ENCODE measurements around the gene IGHMBP2.
A peak's percentile ranks its signal among the peaks of the same experiment; 100 is the strongest.

Gene IGHMBP2

DNA sequence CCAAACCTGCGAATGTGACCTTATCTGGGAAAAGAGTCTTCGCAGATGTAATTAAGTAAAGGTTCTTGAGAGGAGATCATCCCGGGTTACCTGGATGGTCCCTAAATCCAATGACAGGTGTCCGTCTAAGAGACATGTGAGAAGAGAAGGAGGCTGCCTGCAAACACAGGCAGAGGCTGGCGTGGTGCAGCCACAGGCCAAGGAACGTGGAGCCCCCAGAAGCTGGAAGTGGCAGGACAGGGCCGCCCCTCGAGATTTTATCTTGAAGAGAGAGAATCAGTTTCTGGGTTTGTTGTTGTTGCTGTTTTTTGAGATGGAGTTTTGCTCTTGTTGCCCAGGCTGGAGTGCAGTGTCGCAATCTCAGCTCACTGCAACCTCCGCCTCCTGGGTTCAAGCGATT lies 43.5 kb downstream of the IGHMBP2 start:
- Histone ChIP-seq H3K4me1 (no peaks in the 10 kb centered on the region), H3K27me3 (ENCODE audit: low read depth) (no peaks in the 10 kb centered on the region), H3K36me3 (replicated peaks) (no peaks in the 10 kb centered on the region), H3K4me3 (no peak overlapping the region), H3K9me3 (no peaks in the 10 kb centered on the region)
- no peak for DNase-seq (ENCODE audit: low spot score in 2 of 2)
- in situ Hi-C loops (cut with MboI; ENCODE audit: low sequenced_read_pairs): no loop called here

GRCh38 chr11:68948496-68948895 lies 44.8 kb downstream of the IGHMBP2 start:
- in situ Hi-C loops (cut with MboI; ENCODE audit: low sequenced_read_pairs): no loop called here
- no peak overlapping the region for H3K4me3 ChIP-seq
- H3K9me3 ChIP-seq: no peaks in the 10 kb centered on the region
- H3K36me3 ChIP-seq (replicated peaks): no peaks in the 10 kb centered on the region
- H3K27me3 ChIP-seq (ENCODE audit: low read depth): no peaks in the 10 kb centered on the region
- H3K4me1 ChIP-seq: no peaks in the 10 kb centered on the region
- DNase-seq (ENCODE audit: low spot score in 2 of 2): no peak

GRCh38 chr11:68948935-68949334 lies 45.2 kb downstream of the IGHMBP2 start:
- in situ Hi-C loops (cut with MboI; ENCODE audit: low sequenced_read_pairs): no loop called here
- no peak for DNase-seq (ENCODE audit: low spot score in 2 of 2)

DNA sequence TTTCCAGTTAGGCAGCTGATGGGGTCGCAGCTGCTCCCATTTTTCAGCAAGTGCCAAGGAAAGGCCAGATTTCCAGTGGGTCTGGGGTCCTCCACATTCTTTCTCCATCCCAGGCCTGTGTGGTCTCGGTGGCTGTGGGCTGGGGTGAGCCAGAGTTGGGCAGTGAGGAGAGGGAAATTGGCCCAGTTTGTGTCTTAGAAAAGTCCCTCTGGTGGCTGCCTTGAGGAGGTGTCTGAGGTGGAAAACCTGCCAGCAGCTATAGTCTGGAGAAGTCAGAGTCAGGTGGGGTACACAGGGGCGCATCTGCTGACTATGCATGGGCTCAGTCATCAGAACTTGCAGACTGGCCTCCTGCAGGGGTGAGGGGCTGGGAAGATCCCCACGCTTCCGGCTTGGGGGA lies 46.6 kb downstream of the IGHMBP2 start:
- H3K4me1 ChIP-seq: no peaks in the 10 kb centered on the region
- H3K27me3 ChIP-seq (ENCODE audit: low read depth): no peaks in the 10 kb centered on the region
- no peak overlapping the region for H3K4me3 ChIP-seq
- in situ Hi-C loops (cut with MboI; ENCODE audit: low sequenced_read_pairs): no loop called here
- DNase-seq (ENCODE audit: low spot score in 2 of 2): peak in 1 of 2 experiments; percentile 24
- no peaks in the 10 kb centered on the region for H3K36me3 ChIP-seq (replicated peaks)
- H3K9me3 ChIP-seq: no peaks in the 10 kb centered on the region

More at GRCh38 chr11:68948935-68949334, 45.2 kb downstream of the IGHMBP2 start:
- Histone ChIP-seq H3K27me3 (ENCODE audit: low read depth) (no peaks in the 10 kb centered on the region), H3K4me3 (no peak overlapping the region), H3K36me3 (replicated peaks) (no peaks in the 10 kb centered on the region), H3K4me1 (no peaks in the 10 kb centered on the region), H3K9me3 (no peaks in the 10 kb centered on the region)

- no peaks in the 10 kb centered on the region for H3K9me3 ChIP-seq
- H3K4me1 ChIP-seq: no peaks in the 10 kb centered on the region
- no peak overlapping the region for H3K4me3 ChIP-seq
- in situ Hi-C loops (cut with MboI; ENCODE audit: low sequenced_read_pairs): no loop called here
- no peaks in the 10 kb centered on the region for H3K27me3 ChIP-seq (ENCODE audit: low read depth)
- H3K36me3 ChIP-seq (replicated peaks): no peaks in the 10 kb centered on the region
- no peak for DNase-seq (ENCODE audit: low spot score in 2 of 2)
Measured at GRCh38 chr11:68950762-68951161, 47.1 kb downstream of the IGHMBP2 start.

DNA sequence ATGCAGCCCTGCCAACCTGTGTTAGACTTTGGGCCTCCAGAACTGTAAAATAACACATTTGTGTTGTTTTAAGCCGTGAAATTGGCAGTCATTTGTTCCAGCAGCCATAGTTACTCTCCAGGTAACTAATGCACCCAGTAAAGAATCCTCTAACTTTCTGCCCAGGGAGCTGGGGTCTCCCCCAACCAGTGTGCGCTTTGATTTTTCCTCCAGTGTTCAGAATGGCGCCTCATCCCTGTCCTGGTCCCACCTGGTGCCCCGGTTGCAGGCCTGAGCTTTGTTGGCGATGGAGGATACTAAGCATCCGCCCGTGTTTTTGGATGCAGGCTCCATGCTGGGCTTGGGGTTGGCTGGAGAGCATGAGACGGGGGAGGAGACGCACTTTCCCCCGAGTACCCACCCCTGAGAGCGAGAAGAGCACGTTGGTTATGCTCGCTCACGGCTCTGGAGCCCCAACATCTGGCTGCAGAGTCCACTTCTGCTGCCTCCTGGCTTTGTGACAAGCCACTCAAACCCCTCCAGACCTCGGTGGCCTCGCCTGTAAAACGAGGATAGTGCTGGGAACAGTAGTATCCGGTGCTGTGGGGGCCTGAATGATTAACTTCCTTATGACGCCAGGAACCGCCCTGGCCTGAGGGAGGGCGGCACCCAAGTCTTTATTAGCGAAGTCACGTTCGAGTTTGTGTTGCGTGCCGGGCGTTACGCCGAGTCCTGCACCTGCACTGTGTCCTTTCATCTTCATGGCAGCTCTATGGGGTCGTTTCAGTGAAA lies 51.3 kb downstream of the IGHMBP2 start:
- no peak for DNase-seq (ENCODE audit: low spot score in 2 of 2)
- no peaks in the 10 kb centered on the region for H3K36me3 ChIP-seq (replicated peaks)
- no peaks in the 10 kb centered on the region for H3K4me1 ChIP-seq
- no peak overlapping the region for H3K4me3 ChIP-seq
- no peaks in the 10 kb centered on the region for H3K27me3 ChIP-seq (ENCODE audit: low read depth)
- no peaks in the 10 kb centered on the region for H3K9me3 ChIP-seq
- in situ Hi-C loops (cut with MboI; ENCODE audit: low sequenced_read_pairs): no loop called here

GRCh38 chr11:68955607-68955958 lies 51.9 kb downstream of the IGHMBP2 start:
- H3K27me3 ChIP-seq (ENCODE audit: low read depth): no peaks in the 10 kb centered on the region
- H3K4me3 ChIP-seq: no peak overlapping the region
- no peaks in the 10 kb centered on the region for H3K4me1 ChIP-seq
- no peaks in the 10 kb centered on the region for H3K9me3 ChIP-seq
- H3K36me3 ChIP-seq (replicated peaks): no peaks in the 10 kb centered on the region
- no peak for DNase-seq (ENCODE audit: low spot score in 2 of 2)
- in situ Hi-C loops (cut with MboI; ENCODE audit: low sequenced_read_pairs): no loop called here

GRCh38 chr11:68956142-68956541 lies 52.5 kb downstream of the IGHMBP2 start:
- in situ Hi-C loops (cut with MboI; ENCODE audit: low sequenced_read_pairs): no loop called here
- no peaks in the 10 kb centered on the region for H3K27me3 ChIP-seq (ENCODE audit: low read depth)
- DNase-seq (ENCODE audit: low spot score in 2 of 2): peak in 1 of 2 experiments; percentile 41

GRCh38 chr11:68956547-68957254 lies 53.0 kb downstream of the IGHMBP2 start:
- DNase-seq (ENCODE audit: low spot score in 2 of 2): no peak
- Histone ChIP-seq H3K27me3 (ENCODE audit: low read depth) (no peaks in the 10 kb centered on the region), H3K4me1 (no peaks in the 10 kb centered on the region), H3K4me3 (no peak overlapping the region), H3K9me3 (no peaks in the 10 kb centered on the region), H3K36me3 (replicated peaks) (no peaks in the 10 kb centered on the region)
- in situ Hi-C loops (cut with MboI; ENCODE audit: low sequenced_read_pairs): no loop called here

More at GRCh38 chr11:68956142-68956541, 52.5 kb downstream of the IGHMBP2 start:
- Histone ChIP-seq H3K36me3 (replicated peaks) (no peaks in the 10 kb centered on the region), H3K4me3 (no peak overlapping the region), H3K9me3 (no peaks in the 10 kb centered on the region), H3K4me1 (no peaks in the 10 kb centered on the region)

GRCh38 chr11:68958211-68958610 lies 54.5 kb downstream of the IGHMBP2 start:
- H3K27me3 ChIP-seq (ENCODE audit: low read depth): no peaks in the 10 kb centered on the region
- in situ Hi-C loops (cut with MboI; ENCODE audit: low sequenced_read_pairs): no loop called here
- DNase-seq (ENCODE audit: low spot score in 2 of 2): no peak
- no peak overlapping the region for H3K4me3 ChIP-seq
- no peaks in the 10 kb centered on the region for H3K36me3 ChIP-seq (replicated peaks)
- no peaks in the 10 kb centered on the region for H3K9me3 ChIP-seq
- no peaks in the 10 kb centered on the region for H3K4me1 ChIP-seq

- H3K4me1 ChIP-seq: no peaks in the 10 kb centered on the region
- in situ Hi-C loops (cut with MboI; ENCODE audit: low sequenced_read_pairs): no loop called here
- H3K9me3 ChIP-seq: no peaks in the 10 kb centered on the region
- DNase-seq (ENCODE audit: low spot score in 2 of 2): no peak
- no peaks in the 10 kb centered on the region for H3K36me3 ChIP-seq (replicated peaks)
- no peak overlapping the region for H3K4me3 ChIP-seq
- no peaks in the 10 kb centered on the region for H3K27me3 ChIP-seq (ENCODE audit: low read depth)
Measured at GRCh38 chr11:68959465-68960293, 56.0 kb downstream of the IGHMBP2 start.

DNA sequence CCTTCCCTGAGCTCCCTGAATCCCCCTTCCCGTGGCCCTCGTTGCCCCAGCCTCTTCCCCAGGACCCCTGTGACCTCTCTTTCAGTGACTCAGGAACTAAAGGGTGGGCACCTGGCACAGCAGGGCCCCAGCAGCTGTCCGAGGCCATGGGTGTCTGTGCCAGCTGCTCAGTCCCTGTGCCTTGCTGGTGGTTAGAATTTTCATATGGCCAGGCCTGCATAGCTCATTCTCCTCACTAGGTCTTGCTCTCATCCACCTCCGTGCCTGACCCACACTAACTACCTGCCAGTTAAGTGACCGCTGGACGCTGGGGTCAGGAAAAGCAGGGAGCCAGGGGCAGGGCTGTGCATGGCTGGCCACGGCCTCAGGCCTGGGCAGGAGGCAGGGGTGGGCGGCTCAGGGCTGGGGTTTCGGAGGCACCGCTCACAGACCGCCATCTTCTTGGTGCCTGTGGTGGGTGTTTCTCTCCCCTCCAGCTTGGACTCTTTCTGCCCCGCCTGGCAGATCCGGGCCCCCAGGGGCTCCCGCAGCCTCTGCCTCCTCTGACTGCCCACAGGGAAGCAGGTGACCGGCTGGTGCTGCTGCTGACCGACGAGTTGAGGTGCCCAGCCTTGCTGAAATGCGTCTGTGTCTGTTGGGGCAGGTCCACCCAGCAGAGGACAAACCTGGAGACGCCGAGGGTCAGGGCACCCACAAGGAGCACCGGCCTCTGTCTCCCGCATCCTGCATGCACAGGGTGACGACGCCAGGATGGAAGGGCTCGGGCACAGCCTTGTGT lies 56.8 kb downstream of the IGHMBP2 start:
- Histone ChIP-seq H3K36me3 (replicated peaks) (no peaks in the 10 kb centered on the region), H3K4me3 (no peak overlapping the region), H3K4me1 (no peaks in the 10 kb centered on the region), H3K27me3 (ENCODE audit: low read depth) (no peaks in the 10 kb centered on the region), H3K9me3 (no peaks in the 10 kb centered on the region)
- in situ Hi-C loops (cut with MboI; ENCODE audit: low sequenced_read_pairs): no loop called here
- no peak for DNase-seq (ENCODE audit: low spot score in 2 of 2)

DNA sequence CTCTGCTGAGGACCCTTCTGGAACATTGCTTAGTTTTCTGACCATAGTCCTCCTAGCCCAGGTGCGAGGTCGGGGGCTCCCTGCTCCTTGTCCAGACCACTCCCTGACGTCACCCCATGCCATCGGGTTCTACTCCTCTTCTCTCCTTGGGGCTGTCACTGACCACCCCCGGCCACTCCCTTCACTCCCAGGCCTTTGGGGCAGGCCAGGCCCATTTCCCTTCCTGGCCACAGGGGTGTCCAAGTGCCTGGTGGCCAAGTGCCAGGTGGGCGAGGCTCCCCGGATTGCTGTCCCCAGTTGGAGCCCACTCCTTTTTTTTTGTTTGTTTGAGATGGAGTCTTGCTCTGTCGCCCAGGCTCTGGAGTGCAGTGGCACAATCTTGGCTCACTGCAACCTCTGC lies 57.6 kb downstream of the IGHMBP2 start:
- H3K27me3 ChIP-seq (ENCODE audit: low read depth): no peaks in the 10 kb centered on the region
- no peaks in the 10 kb centered on the region for H3K4me1 ChIP-seq
- DNase-seq (ENCODE audit: low spot score in 2 of 2): no peak
- in situ Hi-C loops (cut with MboI; ENCODE audit: low sequenced_read_pairs): no loop called here
- H3K4me3 ChIP-seq: no peak overlapping the region
- no peaks in the 10 kb centered on the region for H3K9me3 ChIP-seq
- H3K36me3 ChIP-seq (replicated peaks): no peaks in the 10 kb centered on the region
